Esophagus muscularis mucosa (tissue), 3 donors: Measurements from ENCODE around the gene QRSL1.

Experiments
- POLR2A ChIP-seq: fragments of 450-650 bp; IDR thresholded peaks from one replicate; pipeline ENCODE4 v1.6.1; 2017; ENCODE audit warnings: antibody characterized with exemption, moderate library complexity, mild to moderate bottlenecking, low read depth
- TF ChIP-seq, protein P1 (sequence below), 3 experiments: fragments of 200-600 bp in 2 of 3; fragments of 450-650 bp in 1 of 3; sonication (generic) in 2 of 3; IDR thresholded peaks; one replicate each; pipeline ENCODE4 v1.5.1; 2017 to 2019; ENCODE audit warnings: antibody characterized with exemption in 3 of 3, mild to moderate bottlenecking in 2 of 3, moderate library complexity in 1 of 3

- TF ChIP-seq, protein P1, sequence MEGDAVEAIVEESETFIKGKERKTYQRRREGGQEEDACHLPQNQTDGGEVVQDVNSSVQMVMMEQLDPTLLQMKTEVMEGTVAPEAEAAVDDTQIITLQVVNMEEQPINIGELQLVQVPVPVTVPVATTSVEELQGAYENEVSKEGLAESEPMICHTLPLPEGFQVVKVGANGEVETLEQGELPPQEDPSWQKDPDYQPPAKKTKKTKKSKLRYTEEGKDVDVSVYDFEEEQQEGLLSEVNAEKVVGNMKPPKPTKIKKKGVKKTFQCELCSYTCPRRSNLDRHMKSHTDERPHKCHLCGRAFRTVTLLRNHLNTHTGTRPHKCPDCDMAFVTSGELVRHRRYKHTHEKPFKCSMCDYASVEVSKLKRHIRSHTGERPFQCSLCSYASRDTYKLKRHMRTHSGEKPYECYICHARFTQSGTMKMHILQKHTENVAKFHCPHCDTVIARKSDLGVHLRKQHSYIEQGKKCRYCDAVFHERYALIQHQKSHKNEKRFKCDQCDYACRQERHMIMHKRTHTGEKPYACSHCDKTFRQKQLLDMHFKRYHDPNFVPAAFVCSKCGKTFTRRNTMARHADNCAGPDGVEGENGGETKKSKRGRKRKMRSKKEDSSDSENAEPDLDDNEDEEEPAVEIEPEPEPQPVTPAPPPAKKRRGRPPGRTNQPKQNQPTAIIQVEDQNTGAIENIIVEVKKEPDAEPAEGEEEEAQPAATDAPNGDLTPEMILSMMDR (IDR thresholded peaks at IDR 0.05) = no peak
- TF ChIP-seq POLR2A = no peak
Measured at GRCh38 chr6:106702451-106703110, 73.2 kb downstream of the QRSL1 start.
